GM20000 (cell line): ENCODE results near the gene GPATCH11.

ENCODE experiments used
- DNase-seq: peaks from one replicate; pipeline ENCODE4 v3.0.0; 2012; ENCODE audit warnings: low spot score
- TF ChIP-seq, protein P1 (sequence below): IDR thresholded peaks from 2 replicates; pipeline ENCODE4 v1.5.1; 2012; ENCODE audit warnings: mild to moderate bottlenecking, control low read depth; ENCODE audit errors: extremely low read depth, missing control alignments

GPATCH11 gene

GRCh38 chr2:37125416-37125815, 41.1 kb downstream of the GPATCH11 start:
- no peak for DNase-seq
- TF ChIP-seq, protein P1, sequence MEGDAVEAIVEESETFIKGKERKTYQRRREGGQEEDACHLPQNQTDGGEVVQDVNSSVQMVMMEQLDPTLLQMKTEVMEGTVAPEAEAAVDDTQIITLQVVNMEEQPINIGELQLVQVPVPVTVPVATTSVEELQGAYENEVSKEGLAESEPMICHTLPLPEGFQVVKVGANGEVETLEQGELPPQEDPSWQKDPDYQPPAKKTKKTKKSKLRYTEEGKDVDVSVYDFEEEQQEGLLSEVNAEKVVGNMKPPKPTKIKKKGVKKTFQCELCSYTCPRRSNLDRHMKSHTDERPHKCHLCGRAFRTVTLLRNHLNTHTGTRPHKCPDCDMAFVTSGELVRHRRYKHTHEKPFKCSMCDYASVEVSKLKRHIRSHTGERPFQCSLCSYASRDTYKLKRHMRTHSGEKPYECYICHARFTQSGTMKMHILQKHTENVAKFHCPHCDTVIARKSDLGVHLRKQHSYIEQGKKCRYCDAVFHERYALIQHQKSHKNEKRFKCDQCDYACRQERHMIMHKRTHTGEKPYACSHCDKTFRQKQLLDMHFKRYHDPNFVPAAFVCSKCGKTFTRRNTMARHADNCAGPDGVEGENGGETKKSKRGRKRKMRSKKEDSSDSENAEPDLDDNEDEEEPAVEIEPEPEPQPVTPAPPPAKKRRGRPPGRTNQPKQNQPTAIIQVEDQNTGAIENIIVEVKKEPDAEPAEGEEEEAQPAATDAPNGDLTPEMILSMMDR: no peak

DNA sequence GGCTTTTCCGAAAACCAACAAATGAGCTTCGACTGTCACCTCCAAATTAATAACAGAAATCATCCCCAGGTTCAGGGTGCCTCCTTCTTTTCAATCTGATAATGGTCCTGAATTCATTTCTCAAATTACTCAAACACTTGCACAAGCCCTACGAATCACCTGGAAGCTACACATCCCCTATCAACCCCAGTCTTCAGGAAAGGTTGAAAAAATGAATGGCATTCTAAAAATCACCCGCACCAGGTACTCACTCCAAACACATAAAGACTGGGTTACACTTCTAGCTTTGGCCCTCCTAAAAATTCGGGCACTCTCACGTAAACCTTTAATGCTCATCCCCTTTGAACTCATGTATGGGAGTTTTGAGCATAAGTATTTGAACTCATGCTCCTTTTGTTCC, 48.6 kb downstream of the GPATCH11 start:
- no peak for DNase-seq
- TF ChIP-seq, protein P1: no peak

- TF ChIP-seq, protein P1: no peak
- no peak for DNase-seq
These were observed 58.2 kb downstream of the GPATCH11 start for GRCh38 chr2:37142546-37142945.

- DNase-seq: no peak
- TF ChIP-seq, protein P1: no peak
These were observed 59.7 kb downstream of the GPATCH11 start for GRCh38 chr2:37143974-37144373.

GRCh38 chr2:37146062-37146461, 61.7 kb downstream of the GPATCH11 start:
- no peak for DNase-seq
- TF ChIP-seq, protein P1: no peak

DNA sequence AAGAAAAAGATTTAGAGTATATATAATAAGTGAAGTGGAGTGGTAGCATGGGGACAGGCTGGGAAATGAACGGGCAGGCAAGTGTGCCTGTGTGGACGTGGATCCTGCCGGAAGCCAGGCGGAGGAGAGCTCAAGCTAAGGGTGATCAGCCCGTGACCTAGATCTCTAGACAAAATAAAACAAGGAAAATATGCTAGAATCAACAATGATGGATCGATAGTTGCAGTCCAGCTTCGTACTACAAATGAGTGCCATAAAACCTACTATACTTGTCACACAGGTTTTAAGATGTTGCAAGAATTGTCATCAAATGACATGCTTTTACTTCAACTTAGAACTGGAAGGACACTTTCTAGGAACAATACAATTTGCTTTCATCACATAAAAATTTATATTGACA, 64.0 kb downstream of the GPATCH11 start:
- DNase-seq: no peak
- TF ChIP-seq, protein P1: no peak
